Muscle layer of duodenum (tissue), 2 donors: ENCODE measurements around the gene EYS.
"Not testable (repeated sequence)": the region's sequence is repeated elsewhere in the genome, so short reads cannot be mapped to it uniquely, and the experiment has no call there.

ENCODE experiments used
- H3K27ac ChIP-seq: one replicate; pipeline ENCODE4 v1.7.0; 2013; ENCODE audit warnings: mild to moderate bottlenecking, low read length
- H3K27me3 ChIP-seq: one replicate; pipeline ENCODE4 v1.7.0; 2013; ENCODE audit warnings: low read depth, mild to moderate bottlenecking, control low read depth, low read length
- H3K36me3 ChIP-seq, 2 donors: one replicate each; pipeline ENCODE4 v1.7.0; 2013; ENCODE audit warnings: low read length in 2 of 2, control low read depth in 1 of 2, mild to moderate bottlenecking in 1 of 2; ENCODE audit not compliant: insufficient read depth in 2 of 2, control insufficient read depth in 1 of 2
- H3K4me1 ChIP-seq, 2 donors: one replicate each; pipeline ENCODE4 v1.7.0; 2013; ENCODE audit warnings: low read length in 2 of 2, mild to moderate bottlenecking in 2 of 2, control low read depth in 1 of 2, moderate library complexity in 1 of 2; ENCODE audit not compliant: insufficient read depth in 2 of 2, control insufficient read depth in 1 of 2
- H3K4me3 ChIP-seq, 2 donors: one replicate each; pipeline ENCODE4 v1.7.0; 2013; ENCODE audit warnings: low read length in 2 of 2, low read depth in 1 of 2, mild to moderate bottlenecking in 1 of 2
- H3K9me3 ChIP-seq, 2 donors: one replicate each; pipeline ENCODE4 v1.7.0; 2013; ENCODE audit warnings: low read length in 2 of 2, control low read depth in 1 of 2, mild to moderate bottlenecking in 1 of 2; ENCODE audit not compliant: control insufficient read depth in 1 of 2
- donor health status: healthy.

Gene EYS

DNA sequence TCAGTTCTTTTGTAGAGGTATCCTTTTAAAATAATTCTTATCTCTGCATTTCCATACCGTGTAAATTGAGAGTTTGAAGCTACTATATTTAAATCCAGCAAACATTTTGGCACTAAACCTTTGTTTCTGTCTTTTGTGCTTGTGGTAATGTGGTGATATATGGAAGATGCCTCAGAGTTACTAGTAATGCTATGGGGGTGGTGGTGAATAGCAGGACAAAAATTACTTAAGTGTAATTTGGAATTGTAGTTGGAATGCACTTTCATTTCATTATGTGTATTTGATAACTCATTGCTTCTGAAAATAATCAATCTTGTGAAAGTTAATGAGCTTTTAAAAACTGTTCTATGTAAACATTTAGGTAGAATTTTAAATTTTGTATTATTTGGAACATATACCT lies 1666.9 kb downstream of the EYS start:
- no peaks in the 10 kb centered on the region for H3K36me3 ChIP-seq

DNA sequence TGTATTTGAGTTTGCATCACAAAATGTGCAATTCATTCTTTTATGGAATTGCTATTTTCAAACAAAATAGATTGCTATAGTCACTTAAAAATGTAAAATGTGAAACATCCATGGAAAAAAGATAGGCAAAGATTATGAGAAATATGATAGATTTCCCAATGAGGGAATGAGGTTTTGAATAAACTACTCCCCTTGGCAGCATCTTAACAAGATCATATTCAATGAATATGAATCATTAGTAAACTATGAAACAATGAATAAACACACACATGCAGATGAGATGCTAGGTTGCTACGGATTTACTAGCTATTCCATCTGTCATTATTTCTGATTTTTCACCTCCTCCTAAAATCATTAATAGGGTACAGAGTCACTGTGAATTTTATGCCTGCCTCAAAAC lies 1669.6 kb downstream of the EYS start:
- Histone ChIP-seq H3K4me3 (no peak overlapping the region), H3K27ac (no peak overlapping the region), H3K9me3 (peaks cover 0 to 3% of the 10 kb centered on the region in 2 donors), H3K4me1 (peaks cover 0 to 7% of the 10 kb centered on the region in 2 donors), H3K36me3 (no peaks in the 10 kb centered on the region), H3K27me3 (no peaks in the 10 kb centered on the region)

More for the DNA sequence above, 1666.9 kb downstream of the EYS start:
- Histone ChIP-seq H3K9me3 (no peaks in the 10 kb centered on the region), H3K27me3 (no peaks in the 10 kb centered on the region), H3K4me1 (no peaks in the 10 kb centered on the region), H3K4me3 (no peak overlapping the region), H3K27ac (no peak overlapping the region)

DNA sequence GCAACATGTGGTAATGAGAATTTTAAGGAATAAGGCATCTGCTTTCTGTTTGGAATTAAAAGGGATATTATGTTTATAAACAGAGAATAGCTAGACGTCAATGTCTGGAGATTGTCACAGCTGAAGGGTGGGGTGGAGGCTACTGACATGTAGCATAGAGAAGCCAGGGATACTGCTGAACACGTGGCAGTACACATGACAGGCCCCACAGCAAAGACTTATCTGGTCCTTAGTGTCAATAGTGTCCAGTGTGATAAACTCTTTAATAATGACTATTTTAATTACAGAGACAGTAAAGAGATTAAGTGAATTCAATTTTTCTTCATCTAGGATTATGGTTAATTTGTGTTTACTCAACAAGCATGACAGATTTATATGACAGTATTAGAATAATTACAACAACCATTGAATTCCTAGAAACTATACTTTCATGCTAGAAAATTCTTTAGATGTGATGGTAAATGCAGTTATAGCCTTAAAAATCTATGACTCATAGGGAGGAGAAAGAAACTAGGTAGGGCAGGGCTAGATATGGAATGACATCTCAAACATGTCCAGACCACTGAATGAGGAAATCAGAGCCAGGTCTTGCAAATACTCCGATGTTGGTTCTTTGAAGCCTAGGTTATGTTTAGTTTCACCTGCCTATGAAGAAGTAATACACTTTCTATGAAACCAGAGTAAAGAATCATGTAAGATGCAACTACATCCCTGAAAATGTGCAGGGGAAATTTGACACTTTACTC lies 1671.9 kb downstream of the EYS start:
- Histone ChIP-seq H3K36me3 (no peaks in the 10 kb centered on the region), H3K9me3 (peaks cover 0 to 3% of the 10 kb centered on the region in 2 donors), H3K27ac (no peak overlapping the region), H3K4me3 (no peak overlapping the region), H3K4me1 (peaks cover 0 to 7% of the 10 kb centered on the region in 2 donors), H3K27me3 (no peaks in the 10 kb centered on the region)

DNA sequence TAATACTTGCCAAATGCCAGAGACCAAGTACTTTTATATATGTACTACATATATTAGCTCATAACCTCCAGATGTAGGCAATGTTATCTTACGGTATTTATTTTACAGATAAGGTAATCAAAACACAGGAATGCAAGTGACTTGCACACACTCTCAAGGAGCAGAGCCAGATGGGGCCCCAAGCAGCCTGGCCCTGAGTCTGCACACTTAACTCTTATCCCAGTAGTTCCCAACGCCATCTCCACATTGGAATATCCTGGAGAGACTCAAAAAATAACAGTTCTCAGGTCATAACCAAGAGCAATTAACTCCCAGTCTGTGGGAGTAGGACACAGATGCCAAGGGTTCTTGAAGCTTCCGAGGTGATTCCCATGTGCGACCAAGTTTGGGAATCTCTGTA lies 1672.7 kb downstream of the EYS start:
- no peak overlapping the region for H3K27ac ChIP-seq
- H3K9me3 ChIP-seq, result peaks cover 0 to 3% of the 10 kb centered on the region in 2 donors
- peaks cover 0 to 7% of the 10 kb centered on the region in 2 donors for H3K4me1 ChIP-seq
- no peak overlapping the region for H3K4me3 ChIP-seq
- H3K36me3 ChIP-seq, result no peaks in the 10 kb centered on the region
- H3K27me3 ChIP-seq, result no peaks in the 10 kb centered on the region

DNA sequence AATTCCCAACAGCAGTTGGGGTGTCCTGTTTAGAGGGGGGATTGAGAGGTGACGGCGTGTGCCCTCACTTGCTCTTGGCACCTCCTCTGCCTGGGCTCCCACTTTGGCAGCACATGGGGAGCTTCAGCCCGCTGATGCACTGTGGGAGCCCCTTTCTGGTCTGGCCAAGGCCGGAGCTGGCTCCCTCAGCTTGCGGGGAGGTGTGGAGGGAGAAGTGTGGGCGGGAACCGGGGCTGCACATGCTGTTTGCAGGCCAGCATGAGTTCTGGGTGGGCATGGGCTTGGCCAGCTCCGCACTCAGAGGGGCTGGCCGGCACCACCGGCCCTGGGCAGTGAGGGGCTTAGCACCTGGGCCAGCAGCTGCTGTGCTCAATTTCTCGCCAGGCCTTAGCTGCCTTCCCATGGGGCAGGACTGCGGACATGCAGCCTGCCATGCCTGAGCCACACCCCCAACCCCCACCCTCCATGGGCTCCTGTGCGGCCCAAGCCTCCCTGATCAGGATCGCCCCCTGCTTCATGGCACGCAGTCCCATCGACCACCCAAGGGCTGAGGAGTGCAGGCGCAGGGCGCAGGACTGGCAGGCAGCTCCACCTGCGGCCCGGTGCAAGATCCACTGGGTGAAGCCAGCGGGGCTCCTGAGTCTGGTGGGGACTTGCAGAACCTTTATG lies 1675.9 kb downstream of the EYS start:
- not testable (repeated sequence) for H3K27me3 ChIP-seq, H3K4me3 ChIP-seq, H3K9me3 ChIP-seq, H3K4me1 ChIP-seq, H3K27ac ChIP-seq, H3K36me3 ChIP-seq

DNA sequence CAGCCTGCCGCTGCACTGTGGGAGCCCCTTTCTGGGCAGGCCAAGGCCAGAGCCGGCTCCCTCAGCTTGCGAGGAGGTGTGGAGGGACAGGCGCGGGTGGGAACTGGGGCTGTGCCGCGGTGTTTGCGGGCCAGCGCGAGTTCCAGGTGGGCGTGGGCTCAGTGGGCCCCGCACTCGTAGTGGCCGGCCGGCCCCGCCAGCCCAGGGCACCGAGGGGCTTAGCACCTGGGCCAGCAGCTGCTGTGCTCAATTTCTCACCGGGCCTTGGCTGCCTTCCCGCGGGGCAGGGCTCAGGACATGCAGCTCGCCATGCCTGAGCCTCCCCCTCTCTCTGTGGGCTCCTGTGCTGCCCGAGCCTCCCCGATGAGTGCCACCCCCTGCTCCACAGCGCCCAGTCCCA lies 1683.3 kb downstream of the EYS start:
- H3K36me3 ChIP-seq, result no peaks in the 10 kb centered on the region
- no peak overlapping the region for H3K27ac ChIP-seq
- no peaks in the 10 kb centered on the region for H3K4me1 ChIP-seq
- peaks cover 0 to 3% of the 10 kb centered on the region in 2 donors for H3K9me3 ChIP-seq
- no peaks in the 10 kb centered on the region for H3K27me3 ChIP-seq
- H3K4me3 ChIP-seq, result no peak overlapping the region

DNA sequence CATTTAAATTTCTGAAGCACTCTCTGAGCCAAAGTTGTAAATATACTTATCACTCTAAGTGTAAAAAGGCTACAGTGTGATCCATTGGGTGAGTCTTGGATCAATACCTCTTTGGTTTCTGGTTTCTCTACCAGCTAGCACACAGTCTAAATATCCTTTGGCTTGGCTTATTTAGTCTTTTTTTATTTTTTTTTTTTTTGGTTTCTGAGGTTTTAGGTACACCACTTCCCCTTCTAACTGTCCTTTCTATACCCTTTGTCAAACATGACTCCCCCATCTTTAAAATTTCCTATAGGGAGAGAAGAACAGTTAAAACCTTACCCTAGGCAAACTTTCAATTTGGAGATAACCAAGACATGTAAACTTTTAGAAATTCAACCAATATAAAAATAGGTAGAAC lies 1692.4 kb downstream of the EYS start:
- H3K27ac ChIP-seq, result no peak overlapping the region
- no peaks in the 10 kb centered on the region for H3K4me1 ChIP-seq
- no peaks in the 10 kb centered on the region for H3K9me3 ChIP-seq
- H3K27me3 ChIP-seq, result no peaks in the 10 kb centered on the region
- no peaks in the 10 kb centered on the region for H3K36me3 ChIP-seq
- no peak overlapping the region for H3K4me3 ChIP-seq

DNA sequence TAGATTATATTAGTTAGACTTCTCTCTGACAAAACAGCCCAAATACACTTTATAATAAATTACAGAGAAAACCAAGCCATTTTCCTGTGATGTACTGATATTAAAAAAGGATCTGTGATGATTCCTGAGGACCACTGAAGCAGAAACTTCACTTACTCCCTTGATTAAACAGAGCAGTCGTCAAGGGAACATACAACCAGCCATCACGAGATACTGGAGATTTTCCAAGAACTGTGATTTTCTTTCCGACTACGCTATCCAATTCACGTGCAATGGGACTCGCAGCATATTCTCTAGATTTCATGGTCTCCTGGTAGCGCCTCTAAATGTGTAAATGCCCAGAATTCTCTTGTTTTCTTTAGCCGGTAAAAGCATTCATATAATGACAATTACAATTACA lies 1694.0 kb downstream of the EYS start:
- no peaks in the 10 kb centered on the region for H3K9me3 ChIP-seq
- H3K4me3 ChIP-seq, result no peak overlapping the region
- no peak overlapping the region for H3K27ac ChIP-seq
- no peaks in the 10 kb centered on the region for H3K4me1 ChIP-seq
- no peaks in the 10 kb centered on the region for H3K27me3 ChIP-seq
- no peaks in the 10 kb centered on the region for H3K36me3 ChIP-seq

DNA sequence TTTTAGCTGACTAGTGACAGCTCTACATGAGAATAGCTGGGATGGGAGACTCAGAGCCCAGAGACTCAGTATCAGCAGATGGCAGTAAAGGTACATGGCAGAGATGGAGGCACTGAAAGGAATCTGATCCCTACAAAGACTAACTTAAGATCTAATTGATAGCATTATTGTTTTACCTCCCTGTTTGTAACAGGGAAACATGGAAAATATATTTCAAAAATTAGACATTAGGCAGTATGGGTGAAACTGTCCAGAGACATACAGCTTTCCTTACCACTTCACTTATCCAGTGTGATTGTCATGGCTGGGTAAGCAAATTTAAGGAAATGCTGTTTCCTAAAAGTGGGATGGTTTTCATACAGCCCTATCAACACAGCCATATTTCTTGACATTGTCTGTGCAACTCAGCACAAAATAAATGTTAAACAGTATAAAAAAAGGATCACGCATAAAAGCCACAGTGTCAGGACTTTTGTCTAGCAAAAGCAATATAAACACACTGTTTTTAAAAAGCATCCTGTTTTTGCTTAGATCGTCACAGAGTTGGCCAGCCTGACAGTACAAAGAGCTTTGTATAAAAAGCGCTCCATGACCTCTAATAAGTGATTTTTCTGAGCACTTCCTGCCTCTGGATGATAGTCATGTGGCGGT lies 1694.5 kb downstream of the EYS start:
- no peaks in the 10 kb centered on the region for H3K36me3 ChIP-seq
- H3K27me3 ChIP-seq, result no peaks in the 10 kb centered on the region
- H3K4me3 ChIP-seq, result no peak overlapping the region
- no peaks in the 10 kb centered on the region for H3K9me3 ChIP-seq
- H3K4me1 ChIP-seq, result no peaks in the 10 kb centered on the region
- H3K27ac ChIP-seq, result no peak overlapping the region

DNA sequence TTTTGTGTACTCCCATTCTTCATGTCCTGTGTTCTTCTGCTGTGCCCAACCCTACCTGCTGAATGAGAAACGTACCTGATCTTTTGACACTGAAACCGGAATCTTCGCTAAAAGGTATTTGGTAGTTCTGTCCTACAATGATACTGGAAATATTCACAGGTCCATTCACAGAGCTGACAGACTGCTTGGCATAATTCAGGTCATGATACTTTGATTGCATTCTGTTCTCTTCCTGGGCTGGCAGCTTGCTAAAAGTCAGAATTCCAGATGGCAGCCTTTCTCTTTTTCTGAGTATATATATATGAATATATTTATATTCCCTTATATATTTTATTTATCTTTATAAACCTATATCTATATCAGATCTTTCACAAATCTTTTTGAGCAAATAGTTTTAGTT lies 1696.4 kb downstream of the EYS start:
- no peak overlapping the region for H3K27ac ChIP-seq
- H3K4me3 ChIP-seq, result no peak overlapping the region
- H3K27me3 ChIP-seq, result no peaks in the 10 kb centered on the region
- no peaks in the 10 kb centered on the region for H3K4me1 ChIP-seq
- H3K36me3 ChIP-seq, result no peaks in the 10 kb centered on the region
- H3K9me3 ChIP-seq, result peaks cover 0 to 3% of the 10 kb centered on the region in 2 donors

DNA sequence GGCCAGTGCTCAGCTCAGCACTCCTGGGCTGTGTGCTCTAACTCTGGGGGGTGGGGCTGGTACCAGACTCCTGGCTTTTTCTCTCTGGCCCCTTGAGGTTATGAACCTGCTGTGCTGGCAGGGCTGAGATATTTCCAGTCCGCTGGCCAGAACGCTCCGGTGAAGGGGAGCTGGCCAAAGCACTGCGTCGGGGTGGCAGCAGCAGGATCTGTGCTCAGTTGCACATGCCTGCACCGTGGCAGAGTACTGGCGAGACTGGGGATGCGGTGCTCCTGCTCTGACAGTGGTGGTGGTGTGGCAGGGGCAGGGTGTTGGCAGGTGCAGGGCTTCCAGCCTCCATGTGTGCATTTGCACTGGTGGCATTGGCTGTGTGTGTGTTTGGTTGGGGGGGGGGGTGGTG lies 1697.0 kb downstream of the EYS start:
- H3K9me3 ChIP-seq, result peaks cover 0 to 3% of the 10 kb centered on the region in 2 donors

More for the DNA sequence above, 1697.0 kb downstream of the EYS start:
- H3K36me3 ChIP-seq, result no peaks in the 10 kb centered on the region
- H3K27me3 ChIP-seq, result no peaks in the 10 kb centered on the region
- H3K27ac ChIP-seq, result no peak overlapping the region
- H3K4me1 ChIP-seq, result no peaks in the 10 kb centered on the region
- no peak overlapping the region for H3K4me3 ChIP-seq
